Measurements from ENCODE around the gene SOCS2. TPM values are rescaled to one million over a fixed set of nuclear protein-coding genes. Genes with fewer than 3 reads are reported as not detected.
"Not testable (repeated sequence)": the region's sequence is repeated elsewhere in the genome, so short reads cannot be mapped to it uniquely, and the experiment has no call there.

Gene SOCS2
- total RNA-seq (2014; rRNA removed; shearing (Covaris generic)) = 14.9 and 15.6 TPM in 2 replicates
- 16.3 and 17.9 TPM in 2 replicates for polyA plus RNA-seq (2015; cell fraction: cytosol; rRNA removed)
- 12.8 and 14.9 TPM in 2 replicates for polyA plus RNA-seq (2015; cell fraction: nucleus; rRNA removed)

DNA sequence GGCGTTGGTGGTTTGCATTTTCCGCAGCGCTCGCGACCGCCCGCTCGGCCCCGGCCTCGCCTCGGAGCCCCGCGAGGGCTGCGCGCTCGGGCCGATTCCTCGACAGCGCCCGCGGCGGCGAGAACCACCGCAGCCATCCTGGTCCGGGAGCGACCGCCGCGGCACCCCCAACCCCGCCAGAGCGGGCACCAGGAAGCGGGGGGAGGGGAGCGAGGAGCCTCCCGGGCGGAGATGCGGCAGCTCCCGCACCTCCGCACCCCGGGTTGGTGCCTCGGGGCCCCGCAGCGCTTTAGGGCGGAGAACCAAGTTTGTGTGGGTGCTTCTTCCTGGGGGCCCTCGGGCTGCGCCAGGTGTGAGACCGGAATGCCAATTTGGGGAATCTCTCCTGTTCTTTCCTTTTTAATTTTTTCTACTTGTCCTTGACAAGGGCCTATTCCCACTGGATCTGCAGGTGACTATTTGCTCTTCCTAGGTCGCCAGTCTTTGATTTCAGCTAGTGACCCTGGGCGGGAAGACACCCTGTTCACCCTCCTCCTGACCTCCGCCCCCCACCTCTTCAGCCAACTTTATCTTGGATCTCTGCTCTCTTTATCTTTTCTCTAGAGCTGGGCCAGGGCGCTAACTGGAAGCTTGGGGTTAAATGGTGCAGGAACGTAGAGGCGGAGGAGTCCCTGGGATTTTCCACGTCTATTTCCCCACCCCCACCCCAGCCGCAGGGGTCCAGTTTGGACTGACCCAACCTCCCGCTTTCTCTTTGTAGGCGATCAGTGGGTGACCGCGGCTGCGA lies at the start of gene SOCS2:
TSS of gene SOCS2 (plus strand) at position 751 of the 787 bp plus-strand sequence. CDS start 223 bp downstream, outside the sequence.
- DNase-seq (ENCODE audit: low read depth) = no peak

DNA sequence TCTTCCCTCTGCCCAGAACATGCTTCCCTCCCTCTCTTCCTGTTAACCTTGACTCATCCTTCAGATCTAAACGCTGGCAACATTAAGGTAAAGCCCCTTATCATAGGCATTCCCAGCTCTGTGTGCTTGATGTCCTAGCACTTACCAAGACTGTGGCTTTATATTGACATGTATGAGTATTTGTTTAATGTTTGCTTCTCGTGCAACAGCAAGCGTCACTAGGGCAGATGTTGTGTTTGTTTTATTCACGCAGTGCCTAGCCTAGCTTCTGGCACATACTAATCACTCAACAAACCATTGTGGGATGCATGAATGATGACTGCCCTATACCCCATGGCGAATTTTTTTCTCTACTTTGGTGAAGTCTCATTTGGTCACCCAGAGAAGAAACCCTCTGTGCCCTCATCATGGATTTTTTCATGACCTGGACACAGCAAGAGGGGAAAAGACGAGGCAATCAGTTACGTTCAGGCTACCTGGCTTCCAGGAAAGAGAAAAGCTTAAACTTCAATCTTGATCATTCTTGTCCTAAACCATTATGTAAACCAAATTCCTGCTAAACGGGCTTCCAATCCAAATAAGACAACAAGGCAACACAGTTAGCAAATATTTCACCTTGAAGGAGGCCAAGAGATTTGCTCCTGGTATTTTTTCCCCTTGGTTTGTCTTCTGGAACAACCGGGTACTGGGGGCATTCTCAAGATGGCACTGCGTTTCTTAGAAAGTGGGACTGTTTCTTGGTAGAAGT lies 47.9 kb upstream of the SOCS2 start:
- no peak for DNase-seq (ENCODE audit: low read depth)

DNA sequence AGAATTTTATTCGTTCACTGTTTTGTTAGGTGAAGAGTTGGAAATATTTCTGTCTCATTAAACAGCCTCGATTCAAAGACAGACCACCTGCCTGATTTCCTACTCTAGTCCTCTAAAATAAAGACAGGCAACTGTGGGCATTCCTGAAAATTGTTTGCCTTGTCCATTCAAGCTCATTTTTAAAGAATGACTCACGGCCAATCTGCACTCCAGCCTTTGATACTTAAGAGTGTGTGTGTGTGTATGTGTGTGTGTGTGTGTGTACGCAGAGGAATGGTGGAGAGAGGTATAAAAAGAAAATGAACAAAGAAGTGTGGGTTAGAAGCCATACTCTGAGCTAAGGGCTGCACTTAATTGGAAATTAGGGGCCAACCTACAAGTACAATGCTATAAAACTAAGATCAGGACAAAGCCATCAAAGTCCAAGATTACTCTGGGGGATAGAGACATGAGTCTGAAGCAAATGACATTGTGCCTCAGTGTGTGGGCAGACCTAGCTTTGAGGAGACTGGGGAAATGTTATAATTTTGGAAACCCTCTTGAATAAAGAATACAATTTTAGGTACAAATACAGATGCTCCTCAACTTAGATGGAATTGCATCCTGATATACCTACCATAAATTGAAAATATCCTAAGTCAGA lies 45.6 kb upstream of the SOCS2 start:
- DNase-seq (ENCODE audit: low read depth) = peak; percentile 91

GRCh38 chr12:93530358-93530757 lies 42.1 kb upstream of the SOCS2 start:
- DNase-seq (ENCODE audit: low read depth) = no peak

- DNase-seq (ENCODE audit: low read depth) = no peak
Measured at GRCh38 chr12:93533310-93533709, 39.2 kb upstream of the SOCS2 start.

DNA sequence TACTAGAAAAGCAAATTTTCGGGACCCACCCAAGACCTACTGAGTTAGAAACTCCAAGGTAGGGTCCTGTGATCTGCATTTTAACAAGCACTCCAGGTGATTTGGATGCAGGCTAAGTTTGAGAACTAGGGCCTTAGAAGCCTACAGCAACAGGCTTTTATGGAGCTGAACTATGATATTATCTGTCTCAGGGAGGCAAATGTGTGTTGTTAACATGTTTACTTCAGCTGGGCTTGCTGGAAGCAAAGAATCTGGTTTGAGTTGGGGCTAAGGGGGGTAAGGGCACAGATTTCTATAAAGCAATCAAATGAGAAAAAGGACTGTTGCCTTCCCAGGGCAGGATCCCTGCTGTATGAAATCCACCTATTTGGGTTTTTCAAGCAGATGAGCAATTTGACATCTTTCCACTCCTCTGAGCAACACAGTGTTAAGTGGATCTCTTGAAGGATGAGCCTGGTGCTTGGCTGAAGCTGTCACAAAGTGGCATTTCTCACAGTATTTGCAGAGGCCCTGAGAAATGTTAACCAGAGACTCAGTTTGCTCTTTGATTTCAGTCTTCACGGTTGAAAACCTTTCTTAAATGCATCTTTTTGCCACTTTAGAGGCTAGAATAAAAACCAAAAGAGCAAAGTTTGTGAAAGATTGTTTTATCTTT lies 36.2 kb upstream of the SOCS2 start:
- no peak for DNase-seq (ENCODE audit: low read depth)

- DNase-seq (ENCODE audit: low read depth) = no peak
Measured at GRCh38 chr12:93536766-93537488, 35.5 kb upstream of the SOCS2 start.

DNA sequence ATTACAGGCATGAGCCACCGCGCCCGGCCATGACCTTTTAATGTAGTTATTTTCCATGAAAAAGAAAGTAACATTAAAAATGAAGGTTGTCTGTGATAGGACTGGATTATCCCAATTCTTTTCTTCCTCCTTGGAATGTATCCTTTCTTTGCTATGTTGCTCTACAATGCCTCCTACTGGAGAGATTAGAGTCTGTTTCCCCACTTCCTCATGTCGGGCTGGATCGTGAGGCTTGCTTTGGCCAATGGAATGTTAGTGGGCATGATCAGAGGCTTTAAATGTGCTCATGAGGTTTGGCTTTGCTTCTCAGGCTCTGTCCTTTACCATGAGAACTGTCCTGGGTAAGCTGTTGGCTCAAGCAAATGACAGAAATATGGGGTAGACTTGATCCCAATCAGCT lies 34.7 kb upstream of the SOCS2 start:
- no peak for DNase-seq (ENCODE audit: low read depth)

DNA sequence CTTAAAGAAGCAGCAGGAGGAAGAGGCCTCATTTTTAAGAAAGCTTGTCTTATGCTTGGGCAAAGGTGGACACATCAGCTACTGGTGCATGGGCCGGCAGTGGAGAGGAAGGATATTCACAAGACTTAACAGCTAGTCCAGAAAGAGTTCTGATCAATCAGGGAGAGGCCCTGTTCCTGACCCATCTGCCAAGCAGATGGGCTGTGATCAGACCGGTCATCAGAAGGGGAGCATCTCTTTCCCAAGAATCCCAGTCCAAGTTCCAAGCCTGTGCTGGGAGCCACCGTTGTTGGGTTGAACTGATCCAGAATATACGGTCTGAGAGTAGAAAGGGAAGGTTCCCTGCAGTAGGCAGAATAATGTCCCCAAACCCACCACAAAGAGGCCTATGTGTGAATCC lies 32.7 kb upstream of the SOCS2 start:
- no peak for DNase-seq (ENCODE audit: low read depth)

GRCh38 chr12:93540466-93540865 lies 32.0 kb upstream of the SOCS2 start:
- DNase-seq (ENCODE audit: low read depth) = no peak

- DNase-seq (ENCODE audit: low read depth) = no peak
Measured at GRCh38 chr12:93541578-93542225, 30.8 kb upstream of the SOCS2 start.

DNA sequence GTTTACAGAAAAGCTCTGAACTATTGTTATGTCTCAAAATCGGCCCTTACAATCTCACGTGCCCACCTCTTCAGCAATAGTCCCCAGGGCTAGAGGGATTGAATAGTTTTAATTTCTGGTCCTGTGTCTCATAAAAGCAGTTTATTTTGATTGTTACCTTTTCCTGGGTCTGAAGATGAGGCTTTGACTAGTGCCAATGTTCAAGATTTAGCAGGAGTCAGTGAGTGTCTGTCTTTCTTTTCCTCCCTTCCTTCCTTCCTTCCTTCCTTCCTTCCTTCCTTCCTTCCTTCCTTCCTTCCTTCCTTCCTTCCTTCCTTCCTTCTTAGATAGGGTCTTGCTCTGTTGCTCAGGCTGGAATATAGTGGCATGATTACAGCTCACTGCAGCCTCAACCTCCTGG lies 24.7 kb upstream of the SOCS2 start:
- DNase-seq (ENCODE audit: low read depth) = no peak

DNA sequence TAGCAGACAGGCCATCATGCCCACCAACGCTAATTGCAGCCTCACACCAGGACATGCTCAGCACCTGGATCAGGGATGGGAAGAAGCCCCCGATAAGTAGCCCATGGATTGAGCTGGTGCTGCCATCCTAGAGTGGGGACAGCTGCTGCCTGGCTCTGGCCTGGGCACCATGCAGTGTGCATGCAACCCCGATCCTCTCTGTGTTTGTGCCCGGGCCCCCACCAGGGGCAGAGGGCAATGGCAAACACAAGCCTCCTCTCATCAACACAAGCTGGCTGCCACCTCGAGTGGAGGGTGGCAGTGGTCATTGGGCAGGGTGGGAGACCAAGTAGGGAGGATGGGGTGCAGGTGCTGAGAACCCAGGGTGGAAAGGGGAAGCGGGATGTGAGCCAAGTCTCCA lies 23.3 kb upstream of the SOCS2 start:
- no peak for DNase-seq (ENCODE audit: low read depth)

DNA sequence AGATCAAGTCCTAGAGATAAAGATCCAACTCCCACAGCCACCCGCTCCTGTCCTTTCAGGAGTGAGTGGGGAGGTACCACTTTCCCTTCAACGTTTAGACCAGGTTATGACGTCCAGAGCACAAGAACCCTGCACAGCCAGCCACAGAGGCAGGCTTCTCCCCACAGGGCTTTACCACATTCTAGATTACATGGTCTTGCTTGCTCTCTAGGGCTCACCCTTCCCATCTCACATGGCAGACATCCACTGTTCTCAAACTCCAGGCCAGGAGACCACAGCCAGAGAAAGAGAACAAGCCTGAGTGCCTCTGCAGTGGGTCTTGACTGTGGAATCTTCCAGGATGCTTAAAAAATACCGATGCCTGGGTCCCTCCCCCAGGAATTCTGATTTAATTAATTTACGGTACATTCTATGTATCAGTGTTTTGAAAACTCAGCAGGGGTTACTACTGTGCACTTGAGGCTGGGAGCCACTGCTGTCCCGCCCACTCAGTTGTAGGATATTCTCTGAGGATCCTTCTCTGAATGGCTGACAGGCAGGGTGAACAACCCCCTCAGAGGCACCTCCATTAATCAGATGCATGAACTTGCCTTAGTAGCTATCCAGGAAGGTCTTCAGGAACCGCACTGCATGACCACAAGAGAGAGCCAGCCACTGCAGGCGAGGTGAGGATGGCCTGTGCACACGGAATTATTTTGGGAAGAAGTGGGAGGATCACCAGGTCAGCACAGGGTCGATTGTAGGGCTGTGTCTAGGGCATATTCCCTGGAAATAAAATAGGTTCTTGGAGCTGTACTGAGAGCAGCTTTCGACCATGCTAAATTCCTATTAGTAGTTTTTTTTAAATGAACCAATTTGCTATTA lies 21.5 kb upstream of the SOCS2 start:
- no peak for DNase-seq (ENCODE audit: low read depth)

- no peak for DNase-seq (ENCODE audit: low read depth)
Measured at GRCh38 chr12:93552427-93552826, 20.0 kb upstream of the SOCS2 start.

DNA sequence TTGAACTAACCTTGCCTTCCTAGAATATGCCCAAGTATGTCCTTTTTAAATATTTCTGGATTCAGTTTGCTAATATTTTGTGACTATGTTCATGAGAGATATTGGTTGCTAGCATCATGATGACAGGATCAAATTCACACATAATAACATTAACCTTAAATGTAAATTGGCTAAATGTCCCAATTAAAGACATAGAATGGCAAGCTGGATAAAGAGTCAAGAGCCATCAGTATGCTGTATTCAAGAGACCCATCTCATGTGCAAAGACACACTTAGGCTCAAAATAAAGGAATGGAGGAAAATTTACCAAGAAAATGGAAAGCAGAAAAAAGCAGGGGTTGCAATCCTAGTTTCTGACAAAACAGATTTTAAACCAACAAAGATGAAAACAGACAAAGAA lies 14.6 kb upstream of the SOCS2 start:
- DNase-seq (ENCODE audit: low read depth) = not testable (repeated sequence)

- not testable (repeated sequence) for DNase-seq (ENCODE audit: low read depth)
Measured at GRCh38 chr12:93558685-93559084, 13.8 kb upstream of the SOCS2 start.

- DNase-seq (ENCODE audit: low read depth) = peak; percentile 18
Measured at GRCh38 chr12:93563807-93564538, 8.5 kb upstream of the SOCS2 start.

- no peak for DNase-seq (ENCODE audit: low read depth)
Measured at GRCh38 chr12:93565760-93566159, 6.7 kb upstream of the SOCS2 start.
